Dermis blood vessel endothelial cell (primary cell): ENCODE data around the gene TMEM53. TPM values are rescaled to one million over a fixed set of nuclear protein-coding genes. Genes with fewer than 3 reads are reported as not detected.
"Not testable (repeated sequence)": the region's sequence is repeated elsewhere in the genome, so short reads cannot be mapped to it uniquely, and the experiment has no call there.

ENCODE experiments used
- DNase-seq: peaks from one replicate; pipeline ENCODE4 v3.0.0; 2010
- total RNA-seq: library from RNA; depleted of rRNA; stranded (reverse); fragments of >200 nt; gene quantifications from 2 replicates; pipeline ENCODE4 v1.2.3, GENCODE V29; 2014

Gene TMEM53
- 4.4 and 5.9 TPM in 2 replicates for total RNA-seq

- DNase-seq = peak; percentile 99
Measured at GRCh38 chr1:44674113-44675000, at the start of gene TMEM53, which contains the start of gene ARMH1. TSS of gene TMEM53 (minus strand) at chr1:44674481. CDS start at chr1:44674391, 90 bp downstream. TSS of gene ARMH1 (plus strand) at chr1:44674714. CDS start at chr1:44689698, 14,984 bp downstream.

GRCh38 chr1:44723496-44724295, 49.4 kb upstream of the TMEM53 start:
- DNase-seq = no peak

- no peak for DNase-seq
Measured at GRCh38 chr1:44723064-44723463, 48.8 kb upstream of the TMEM53 start.

- peak; percentile 67 for DNase-seq
Measured at GRCh38 chr1:44721485-44722361, 47.4 kb upstream of the TMEM53 start.

GRCh38 chr1:44720281-44720680, 46.0 kb upstream of the TMEM53 start:
- DNase-seq = no peak

- DNase-seq = no peak
Measured at GRCh38 chr1:44719318-44719717, 45.0 kb upstream of the TMEM53 start.

- DNase-seq = no peak
Measured at GRCh38 chr1:44718091-44718490, 43.8 kb upstream of the TMEM53 start.

- DNase-seq = no peak
Measured at GRCh38 chr1:44717653-44718052, 43.4 kb upstream of the TMEM53 start.

GRCh38 chr1:44717156-44717555, 42.9 kb upstream of the TMEM53 start:
- no peak for DNase-seq

- peak; percentile 85 for DNase-seq
Measured at GRCh38 chr1:44714944-44715571, 40.8 kb upstream of the TMEM53 start.

GRCh38 chr1:44714532-44714931, 40.3 kb upstream of the TMEM53 start:
- no peak for DNase-seq

GRCh38 chr1:44713321-44713781, 39.1 kb upstream of the TMEM53 start:
- DNase-seq = no peak

- peak; percentile 75 for DNase-seq
Measured at GRCh38 chr1:44707959-44708831, 33.9 kb upstream of the TMEM53 start.

- peak; percentile 39 for DNase-seq
Measured at GRCh38 chr1:44707112-44707881, 33.0 kb upstream of the TMEM53 start.

- DNase-seq = no peak
Measured at GRCh38 chr1:44705938-44706337, 31.7 kb upstream of the TMEM53 start.

GRCh38 chr1:44705470-44705869, 31.2 kb upstream of the TMEM53 start:
- DNase-seq = no peak

GRCh38 chr1:44701141-44701573, 26.9 kb upstream of the TMEM53 start:
- DNase-seq = no peak

GRCh38 chr1:44700573-44700972, 26.3 kb upstream of the TMEM53 start:
- no peak for DNase-seq

GRCh38 chr1:44699375-44699774, 25.1 kb upstream of the TMEM53 start:
- not testable (repeated sequence) for DNase-seq

- no peak for DNase-seq
Measured at GRCh38 chr1:44698138-44698537, 23.9 kb upstream of the TMEM53 start.
